Mammary epithelial cell (primary cell): Measurements from ENCODE around the gene HSBP1L1.

Experiments used
- CTCF ChIP-seq, 2 donors: IDR thresholded peaks in 1 of 2; conservative IDR thresholded peaks in 1 of 2; 2 replicates each; pipeline ENCODE4 v1.5.1; 2011 to 2012; ENCODE audit warnings: inconsistent platforms in 2 of 2, low read length in 2 of 2, mild to moderate bottlenecking in 2 of 2, control low read depth in 1 of 2, low read depth in 1 of 2; ENCODE audit not compliant: insufficient read depth in 1 of 2; ENCODE audit errors: extremely low read depth in 1 of 2
- EZH2 ChIP-seq: IDR thresholded peaks from 2 replicates; pipeline ENCODE4 v1.6.1; 2012; ENCODE audit warnings: low read length, inconsistent platforms, borderline replicate concordance

GRCh38 chr18:79931475-79931874, 33.0 kb upstream of the HSBP1L1 start:
- no peak for TF ChIP-seq CTCF (conservative IDR thresholded peaks at IDR 0.05 in 1 of 2, IDR thresholded peaks at IDR 0.05 in 1 of 2; ENCODE audit: extremely low read depth in 1 of 2, insufficient read depth in 1 of 2, low read depth in 1 of 2, low read length in 2 of 2)
- no peak for TF ChIP-seq EZH2
